ENCODE measurements around the gene DNAJC9.

Gene DNAJC9

GRCh38 chr10:73287441-73287840, 40.4 kb upstream of the DNAJC9 start:
- Histone ChIP-seq H2AFZ (ENCODE audit: low read length) (no peak overlapping the region), H3K36me3 (ENCODE audit: insufficient read depth, low read length) (no peaks in the 10 kb centered on the region), H3K9me2 (ENCODE audit: low read depth, low read length) (no peaks in the 10 kb centered on the region), H3K9me3 (ENCODE audit: low read length) (0 out of 2 replicates have a peak, but pooled peaks cover 3% of the 10 kb centered on the region), H4K20me1 (ENCODE audit: insufficient read depth, low read length) (no peaks in the 10 kb centered on the region), H3K4me2 (ENCODE audit: low read length) (no peak overlapping the region), H3K4me1 (ENCODE audit: insufficient read depth, low read length, severe bottlenecking) (no peaks in the 10 kb centered on the region), H3F3A (ENCODE audit: insufficient read depth, low read length) (no peaks in the 10 kb centered on the region), H3K27ac (ENCODE audit: low read depth, low read length, poor library complexity, severe bottlenecking) (no peak overlapping the region), H3K9ac (ENCODE audit: low read length) (no peak overlapping the region), H3K79me2 (ENCODE audit: insufficient read depth, low read length) (no peaks in the 10 kb centered on the region), H3K4me3 (ENCODE audit: low read depth, low read length, poor library complexity, severe bottlenecking) (no peak overlapping the region), H3K27me3 (ENCODE audit: insufficient read depth, low read length) (no peaks in the 10 kb centered on the region)
- TF ChIP-seq CTCF (IDR thresholded peaks at IDR 0.05; ENCODE audit: low read length) (no peak), EZH2 (IDR thresholded peaks at IDR 0.05; ENCODE audit: borderline replicate concordance, low read length) (no peak)

- H3K4me1 ChIP-seq (ENCODE audit: insufficient read depth, low read length, severe bottlenecking): no peaks in the 10 kb centered on the region
- no peak for TF ChIP-seq EZH2 (IDR thresholded peaks at IDR 0.05; ENCODE audit: borderline replicate concordance, low read length)
- no peak for TF ChIP-seq CTCF (IDR thresholded peaks at IDR 0.05; ENCODE audit: low read length)
- no peaks in the 10 kb centered on the region for H4K20me1 ChIP-seq (ENCODE audit: insufficient read depth, low read length)
- H3K79me2 ChIP-seq (ENCODE audit: insufficient read depth, low read length): no peaks in the 10 kb centered on the region
- no peak overlapping the region for H2AFZ ChIP-seq (ENCODE audit: low read length)
- H3K27ac ChIP-seq (ENCODE audit: low read depth, low read length, poor library complexity, severe bottlenecking): no peak overlapping the region
- no peaks in the 10 kb centered on the region for H3K9me2 ChIP-seq (ENCODE audit: low read depth, low read length)
- no peaks in the 10 kb centered on the region for H3K27me3 ChIP-seq (ENCODE audit: insufficient read depth, low read length)
- no peak overlapping the region for H3K9ac ChIP-seq (ENCODE audit: low read length)
- H3K9me3 ChIP-seq (ENCODE audit: low read length): no peaks in the 10 kb centered on the region
- no peak overlapping the region for H3K4me3 ChIP-seq (ENCODE audit: low read depth, low read length, poor library complexity, severe bottlenecking)
- H3K36me3 ChIP-seq (ENCODE audit: insufficient read depth, low read length): no peaks in the 10 kb centered on the region
- H3K4me2 ChIP-seq (ENCODE audit: low read length): no peak overlapping the region
- no peaks in the 10 kb centered on the region for H3F3A ChIP-seq (ENCODE audit: insufficient read depth, low read length)
Measured at GRCh38 chr10:73281097-73281496, 34.0 kb upstream of the DNAJC9 start.

- no peaks in the 10 kb centered on the region for H4K20me1 ChIP-seq (ENCODE audit: insufficient read depth, low read length)
- no peak overlapping the region for H2AFZ ChIP-seq (ENCODE audit: low read length)
- no peaks in the 10 kb centered on the region for H3K79me2 ChIP-seq (ENCODE audit: insufficient read depth, low read length)
- H3K9ac ChIP-seq (ENCODE audit: low read length): no peak overlapping the region
- H3K4me3 ChIP-seq (ENCODE audit: low read depth, low read length, poor library complexity, severe bottlenecking): no peak overlapping the region
- H3K27me3 ChIP-seq (ENCODE audit: insufficient read depth, low read length): no peaks in the 10 kb centered on the region
- no peaks in the 10 kb centered on the region for H3K4me1 ChIP-seq (ENCODE audit: insufficient read depth, low read length, severe bottlenecking)
- H3F3A ChIP-seq (ENCODE audit: insufficient read depth, low read length): no peaks in the 10 kb centered on the region
- H3K27ac ChIP-seq (ENCODE audit: low read depth, low read length, poor library complexity, severe bottlenecking): no peak overlapping the region
- no peak overlapping the region for H3K4me2 ChIP-seq (ENCODE audit: low read length)
- 0 out of 2 replicates have a peak, but pooled peaks cover 2% of the 10 kb centered on the region for H3K9me3 ChIP-seq (ENCODE audit: low read length)
- H3K36me3 ChIP-seq (ENCODE audit: insufficient read depth, low read length): no peaks in the 10 kb centered on the region
- H3K9me2 ChIP-seq (ENCODE audit: low read depth, low read length): no peaks in the 10 kb centered on the region
- TF ChIP-seq CTCF (IDR thresholded peaks at IDR 0.05; ENCODE audit: low read length): no peak
- TF ChIP-seq EZH2 (IDR thresholded peaks at IDR 0.05; ENCODE audit: borderline replicate concordance, low read length): no peak
Measured at GRCh38 chr10:73264423-73264822, 17.4 kb upstream of the DNAJC9 start.
